GM12878 (cell line): ENCODE data around the gene MFSD11. TPM values are rescaled to one million over a fixed set of nuclear protein-coding genes. Genes with fewer than 3 reads are reported as not detected.

Experiments
- CBX5 ChIP-seq: sonication (generic); IDR thresholded peaks from 2 replicates; pipeline ENCODE4 v1.6.1; 2016; ENCODE audit warnings: low read depth, moderate library complexity, mild to moderate bottlenecking, inconsistent platforms
- CHD1 ChIP-seq: IDR thresholded peaks from 2 replicates; pipeline ENCODE4 v1.6.1; 2012; ENCODE audit warnings: low read depth, low read length, improper control_type of control experiment
- NFYB ChIP-seq: IDR thresholded peaks from 2 replicates; pipeline ENCODE4 v1.6.1; 2011; ENCODE audit warnings: low read depth, mild to moderate bottlenecking, low read length, improper control_type of control experiment, moderate library complexity; ENCODE audit not compliant: insufficient read depth
- WRNIP1 ChIP-seq: IDR thresholded peaks from 2 replicates; pipeline ENCODE4 v1.6.1; 2011; ENCODE audit warnings: low read depth, low read length, improper control_type of control experiment, borderline replicate concordance
- polyA plus RNA-seq, 11 experiments: library from polyadenylated mRNA; depleted of rRNA in 4 of 11; unstranded in 6 of 11; stranded (reverse) in 5 of 11; fragments of >200 nt; fragmentation: Nextera tagmentation in 4 of 11; fragmentation: Illumina TruSeq in 1 of 11; extraction: Ambion mirVana in 4 of 11; extraction: Trizol in 1 of 11; gene quantifications; 1 replicate in 1 of 11; 2 replicates in 10 of 11; pipeline versions ENCODE4 v1.2.1 to v1.2.3, GENCODE V29; 2011 to 2016; ENCODE audit warnings: inconsistent platforms in 2 of 11, missing spikeins in 2 of 11, low read depth in 1 of 11
- total RNA-seq, 4 experiments: library from RNA; depleted of rRNA in 3 of 4; stranded (reverse); fragments of >200 nt in 3 of 4; fragmentation: Illumina TruSeq in 1 of 4; extraction: Trizol in 1 of 4; gene quantifications; 2 replicates each; pipeline versions ENCODE4 v1.2.1 to v1.2.3, GENCODE V29; 2013 to 2021
- TF ChIP-seq, protein P1 (sequence below): fragments of 450-650 bp; IDR thresholded peaks from 2 replicates; pipeline ENCODE4 v1.6.1; 2014; ENCODE audit warnings: mild to moderate bottlenecking
- TF ChIP-seq, protein P2 (sequence below): fragments of 450-650 bp; IDR thresholded peaks from 2 replicates; pipeline ENCODE4 v1.6.1; 2018; ENCODE audit warnings: borderline replicate concordance, mild to moderate bottlenecking; ENCODE audit not compliant: partially characterized antibody

The MFSD11 gene
- total and polyA plus RNA-seq, 10 of the 15 experiments (the other 5 are each of a cell fraction or from before 2014, with no cell fraction given): 11.0 to 19.4 (median 15.5) TPM

DNA sequence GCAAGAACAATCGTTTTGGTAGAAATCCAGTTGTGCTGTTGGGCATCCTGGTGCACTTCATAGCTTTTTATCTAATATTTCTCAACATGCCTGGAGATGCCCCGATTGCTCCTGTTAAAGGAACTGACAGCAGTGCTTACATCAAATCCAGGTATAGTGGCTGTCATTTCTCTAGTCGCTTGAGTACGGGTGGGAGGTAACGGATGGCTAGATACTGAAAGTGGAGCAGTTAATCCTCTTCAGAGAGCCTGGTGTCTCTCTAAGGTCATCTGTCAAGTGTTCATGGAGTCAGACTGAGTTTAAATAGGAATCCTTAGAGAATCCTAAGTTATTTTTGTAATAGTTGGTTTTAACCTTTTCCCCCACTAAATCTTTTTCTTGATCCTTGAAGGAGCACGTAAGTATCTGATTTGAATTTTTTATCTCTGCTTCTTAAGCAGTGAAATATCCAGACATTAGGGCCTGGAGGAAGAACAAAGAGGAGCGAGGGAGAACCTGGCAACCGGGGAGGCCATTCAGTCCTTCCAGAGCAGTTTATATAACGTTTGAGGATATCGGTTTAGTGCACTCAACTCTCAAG, 37.2 kb downstream of the MFSD11 start (continued):
- TF ChIP-seq, protein P1, sequence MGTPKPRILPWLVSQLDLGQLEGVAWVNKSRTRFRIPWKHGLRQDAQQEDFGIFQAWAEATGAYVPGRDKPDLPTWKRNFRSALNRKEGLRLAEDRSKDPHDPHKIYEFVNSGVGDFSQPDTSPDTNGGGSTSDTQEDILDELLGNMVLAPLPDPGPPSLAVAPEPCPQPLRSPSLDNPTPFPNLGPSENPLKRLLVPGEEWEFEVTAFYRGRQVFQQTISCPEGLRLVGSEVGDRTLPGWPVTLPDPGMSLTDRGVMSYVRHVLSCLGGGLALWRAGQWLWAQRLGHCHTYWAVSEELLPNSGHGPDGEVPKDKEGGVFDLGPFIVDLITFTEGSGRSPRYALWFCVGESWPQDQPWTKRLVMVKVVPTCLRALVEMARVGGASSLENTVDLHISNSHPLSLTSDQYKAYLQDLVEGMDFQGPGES: no peak
- no peak for TF ChIP-seq CBX5
- no peak for TF ChIP-seq NFYB
- TF ChIP-seq CHD1: no peak
- no peak for TF ChIP-seq WRNIP1
- TF ChIP-seq, protein P2, sequence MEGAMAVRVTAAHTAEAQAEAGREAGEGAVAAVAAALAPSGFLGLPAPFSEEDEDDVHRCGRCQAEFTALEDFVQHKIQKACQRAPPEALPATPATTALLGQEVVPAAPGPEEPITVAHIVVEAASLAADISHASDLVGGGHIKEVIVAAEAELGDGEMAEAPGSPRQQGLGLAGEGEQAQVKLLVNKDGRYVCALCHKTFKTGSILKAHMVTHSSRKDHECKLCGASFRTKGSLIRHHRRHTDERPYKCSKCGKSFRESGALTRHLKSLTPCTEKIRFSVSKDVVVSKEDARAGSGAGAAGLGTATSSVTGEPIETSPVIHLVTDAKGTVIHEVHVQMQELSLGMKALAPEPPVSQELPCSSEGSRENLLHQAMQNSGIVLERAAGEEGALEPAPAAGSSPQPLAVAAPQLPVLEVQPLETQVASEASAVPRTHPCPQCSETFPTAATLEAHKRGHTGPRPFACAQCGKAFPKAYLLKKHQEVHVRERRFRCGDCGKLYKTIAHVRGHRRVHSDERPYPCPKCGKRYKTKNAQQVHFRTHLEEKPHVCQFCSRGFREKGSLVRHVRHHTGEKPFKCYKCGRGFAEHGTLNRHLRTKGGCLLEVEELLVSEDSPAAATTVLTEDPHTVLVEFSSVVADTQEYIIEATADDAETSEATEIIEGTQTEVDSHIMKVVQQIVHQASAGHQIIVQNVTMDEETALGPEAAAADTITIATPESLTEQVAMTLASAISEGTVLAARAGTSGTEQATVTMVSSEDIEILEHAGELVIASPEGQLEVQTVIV: no peak
